ENCODE data around the gene FAM114A1.

GRCh38 chr4:38921151-38921550 is 53.5 kb downstream of the FAM114A1 start:
- TF ChIP-seq CTCF (conservative IDR thresholded peaks at IDR 0.05; ENCODE audit: low read depth in 2 of 2) (no peak), STAT1 (IDR thresholded peaks at IDR 0.05; ENCODE audit: unreplicated experiment) (no peak), EZH2 (IDR thresholded peaks at IDR 0.05; ENCODE audit: low read depth, unreplicated experiment) (no peak), JUNB (IDR thresholded peaks at IDR 0.05; ENCODE audit: unreplicated experiment) (no peak), ZNF331 (CRISPR knock-in tag; IDR thresholded peaks at IDR 0.05; ENCODE audit: low read depth) (no peak), REST (IDR thresholded peaks at IDR 0.05; ENCODE audit: unreplicated experiment) (no peak), EZH2phosphoT487 (IDR thresholded peaks at IDR 0.05; ENCODE audit: unreplicated experiment) (no peak), ETS1 (IDR thresholded peaks at IDR 0.05) (no peak), CREB1 (CRISPR knock-in tag; IDR thresholded peaks at IDR 0.05; ENCODE audit: low read depth) (no peak), POLR2AphosphoS5 (IDR thresholded peaks at IDR 0.05; ENCODE audit: low read depth) (no peak), ZNF462 (CRISPR knock-in tag; IDR thresholded peaks at IDR 0.05) (no peak), ZNF114 (CRISPR knock-in tag; IDR thresholded peaks at IDR 0.05) (no peak)

Data from GM23338 (cell line).